Hepatocyte (in vitro differentiated cells): Measurements from ENCODE around the gene EEF2. TPM values are rescaled to one million over a fixed set of nuclear protein-coding genes. Genes with fewer than 3 reads are reported as not detected.

Experiments used
- DNase-seq: peaks from one replicate; pipeline ENCODE4 v3.0.0-alpha.2; 2016; ENCODE audit warnings: low spot score
- H2AFZ ChIP-seq: fragments of 200-600 bp; sonication (generic); 2 replicates; pipeline ENCODE4 v1.6.0; 2016; ENCODE audit warnings: antibody characterized with exemption, mild to moderate bottlenecking
- H3K27ac ChIP-seq: fragments of 200-600 bp; sonication (generic); 2 replicates; pipeline ENCODE4 v1.5.1; 2016; ENCODE audit warnings: mild to moderate bottlenecking
- H3K27me3 ChIP-seq: fragments of 200-600 bp; sonication (generic); 2 replicates; pipeline ENCODE4 v1.6.1; 2016
- H3K36me3 ChIP-seq: fragments of 200-600 bp; sonication (generic); replicated peaks from 2 replicates; pipeline ENCODE4 v1.5.1; 2016; ENCODE audit warnings: low read depth; ENCODE audit not compliant: insufficient read depth
- H3K4me1 ChIP-seq: fragments of 200-600 bp; sonication (generic); 2 replicates; pipeline ENCODE4 v1.5.1; 2016; ENCODE audit warnings: mild to moderate bottlenecking, moderate library complexity; ENCODE audit not compliant: insufficient read depth
- H3K4me2 ChIP-seq: fragments of 200-600 bp; sonication (generic); 2 replicates; pipeline ENCODE4 v1.6.0; 2016
- H3K4me3 ChIP-seq: fragments of 200-600 bp; sonication (generic); 2 replicates; pipeline ENCODE4 v1.5.1; 2016; ENCODE audit warnings: mild to moderate bottlenecking
- H3K79me2 ChIP-seq: fragments of 200-600 bp; sonication (generic); 2 replicates; pipeline ENCODE4 v1.6.0; 2017; ENCODE audit warnings: mild to moderate bottlenecking
- H3K9me2 ChIP-seq: fragments of 200-600 bp; sonication (generic); replicated peaks from 2 replicates; pipeline ENCODE4 v1.6.0; 2017; ENCODE audit warnings: mild to moderate bottlenecking; ENCODE audit not compliant: insufficient read depth
- H3K9me3 ChIP-seq: fragments of 200-600 bp; sonication (generic); 2 replicates; pipeline ENCODE4 v1.5.1; 2016; ENCODE audit warnings: low read depth, mild to moderate bottlenecking
- H4K20me1 ChIP-seq: fragments of 200-600 bp; sonication (generic); 2 replicates; pipeline ENCODE4 v1.6.0; 2016; ENCODE audit warnings: mild to moderate bottlenecking; ENCODE audit not compliant: insufficient read depth, poor library complexity, severe bottlenecking
- CTCF ChIP-seq: fragments of 200-600 bp; sonication (generic); IDR thresholded peaks from 2 replicates; pipeline ENCODE4 v1.5.1; 2016; ENCODE audit warnings: antibody characterized with exemption, mild to moderate bottlenecking; ENCODE audit not compliant: poor library complexity
- EZH2 ChIP-seq: fragments of 200-600 bp; sonication (generic); IDR thresholded peaks from 2 replicates; pipeline ENCODE4 v1.6.1; 2016; ENCODE audit warnings: antibody characterized with exemption, mild to moderate bottlenecking, borderline replicate concordance
- EZH2phosphoT487 ChIP-seq: fragments of 200-600 bp; sonication (generic); IDR thresholded peaks from one replicate; pipeline ENCODE4 v1.6.1; 2018; ENCODE audit warnings: antibody characterized with exemption, mild to moderate bottlenecking, low read depth, moderate library complexity; ENCODE audit not compliant: unreplicated experiment, severe bottlenecking
- WGBS: methylation state at CpG from one replicate; pipeline ENCODE4 v1.1.6; 2016; ENCODE audit warnings: low lambda C conversion rate; ENCODE audit errors: missing lambda C conversion rate; 5-methylcytosine and 5-hydroxymethylcytosine counted together
- polyA plus RNA-seq: library from polyadenylated mRNA; unstranded; fragments of >200 nt; fragmentation: Nextera tagmentation; extraction: Ambion mirVana; gene quantifications from 2 replicates; pipeline ENCODE4 v1.2.1, GENCODE V29; 2016
- total RNA-seq: library from RNA; depleted of rRNA; stranded (reverse); fragments of >200 nt; gene quantifications from 2 replicates; pipeline ENCODE4 v1.2.3, GENCODE V29; 2014

The EEF2 gene
- total and polyA plus RNA-seq, 2 experiments from 2014 or later: 526 to 1,740 TPM

- Histone ChIP-seq H3K36me3 (no peaks in the 10 kb centered on the region), H3K9me3 (no peaks in the 10 kb centered on the region), H3K4me1 (peaks cover 13% of the 10 kb centered on the region), H3K27me3 (no peaks in the 10 kb centered on the region), H4K20me1 (peaks cover 73% of the 10 kb centered on the region), H3K9me2 (no peaks in the 10 kb centered on the region), H2AFZ (no peak overlapping the region), H3K4me3 (no peak overlapping the region), H3K4me2 (peak overlapping the region; percentile 66), H3K79me2 (peaks cover 93% of the 10 kb centered on the region), H3K27ac (peak overlapping the region; percentile 65)
- no peak for TF ChIP-seq EZH2
- TF ChIP-seq CTCF: no peak
- no peak for TF ChIP-seq EZH2phosphoT487
- 63% methylated on average over 37 of the region's 37 CpGs for WGBS
- DNase-seq: peak; percentile 59
These were observed 30.6 kb upstream of the EEF2 start for GRCh38 chr19:4015705-4016402.

GRCh38 chr19:4014541-4015491 is 29.6 kb upstream of the EEF2 start:
- Histone ChIP-seq H4K20me1 (peaks cover 81% of the 10 kb centered on the region), H3K4me3 (no peak overlapping the region), H3K79me2 (peaks cover 94% of the 10 kb centered on the region), H3K9me2 (no peaks in the 10 kb centered on the region), H2AFZ (no peak overlapping the region), H3K27me3 (no peaks in the 10 kb centered on the region), H3K9me3 (no peaks in the 10 kb centered on the region), H3K4me2 (peak overlapping the region; percentile 66), H3K36me3 (no peaks in the 10 kb centered on the region), H3K27ac (peak overlapping the region; percentile 65), H3K4me1 (peaks cover 21% of the 10 kb centered on the region)
- DNase-seq: peak; percentile 16
- no peak for TF ChIP-seq EZH2
- TF ChIP-seq CTCF: no peak
- no peak for TF ChIP-seq EZH2phosphoT487
- 83% methylated on average over 24 of the region's 25 CpGs for WGBS

GRCh38 chr19:4013886-4014540 is 28.8 kb upstream of the EEF2 start:
- H3K27me3 ChIP-seq: no peaks in the 10 kb centered on the region
- WGBS: 96% methylated on average over 20 of the region's 20 CpGs
- peaks cover 95% of the 10 kb centered on the region for H3K79me2 ChIP-seq
- H3K4me3 ChIP-seq: no peak overlapping the region
- no peak for DNase-seq
- H2AFZ ChIP-seq: no peak overlapping the region
- no peaks in the 10 kb centered on the region for H3K9me3 ChIP-seq
- no peaks in the 10 kb centered on the region for H3K9me2 ChIP-seq
- H4K20me1 ChIP-seq: peaks cover 83% of the 10 kb centered on the region
- H3K4me1 ChIP-seq: peaks cover 29% of the 10 kb centered on the region
- TF ChIP-seq EZH2phosphoT487 (no peak), CTCF (no peak), EZH2 (no peak)
- H3K4me2 ChIP-seq: no peak overlapping the region
- no peaks in the 10 kb centered on the region for H3K36me3 ChIP-seq
- H3K27ac ChIP-seq: no peak overlapping the region
